GM12892 (cell line): Measurements from ENCODE around the gene CHL1.

ENCODE experiments used
- POLR2A ChIP-seq: IDR thresholded peaks from 2 replicates; pipeline ENCODE4 v1.6.1; 2011; ENCODE audit warnings: low read depth, low read length, control low read depth
- POLR2AphosphoS5 ChIP-seq: IDR thresholded peaks from 2 replicates; pipeline ENCODE4 v1.6.1; 2011; ENCODE audit warnings: low read depth, low read length, control low read depth
- TAF1 ChIP-seq: IDR thresholded peaks from 2 replicates; pipeline ENCODE4 v1.6.1; 2011; ENCODE audit warnings: low read depth, mild to moderate bottlenecking, control low read depth, low read length, borderline replicate concordance

- TF ChIP-seq POLR2A = no peak
- TF ChIP-seq POLR2AphosphoS5 = no peak
- TF ChIP-seq TAF1 = no peak
These were observed 188.6 kb downstream of the CHL1 start for GRCh38 chr3:385151-385550.
